Psoas muscle (tissue), 8 donors: ENCODE results near the gene PSKH1. TPM values are rescaled to one million over a fixed set of nuclear protein-coding genes. Genes with fewer than 3 reads are reported as not detected.

Source experiments
- ATAC-seq, 4 donors: fragments of 200-7000 bp; cut with Tn5 transposase; one replicate each; pipeline ENCODE4 v1.9.1; 2020; ENCODE audit warnings: moderate library complexity in 3 of 4, mild to moderate bottlenecking in 2 of 4
- DNase-seq, 2 donors: peaks; one replicate each; pipeline ENCODE4 v3.0.0-alpha.2; 2020
- H3K27ac ChIP-seq: fragments of 200-600 bp; one replicate; pipeline ENCODE4 v1.8.0; 2022
- H3K27me3 ChIP-seq, 3 donors: fragments of 200-600 bp in 1 of 3; one replicate each; pipeline versions ENCODE4 v1.6.1 to v1.8.0; 2013 to 2022; ENCODE audit warnings: low read length in 2 of 3, mild to moderate bottlenecking in 2 of 3, moderate library complexity in 1 of 3; ENCODE audit not compliant: insufficient read depth in 3 of 3
- H3K36me3 ChIP-seq, 2 donors: fragments of 200-600 bp in 1 of 2; one replicate each; pipeline versions ENCODE4 v1.6.1 to v1.8.0; 2013 to 2022; ENCODE audit warnings: low read depth in 1 of 2, mild to moderate bottlenecking in 1 of 2, moderate library complexity in 1 of 2; ENCODE audit not compliant: insufficient read depth in 1 of 2
- H3K4me1 ChIP-seq: fragments of 200-600 bp; one replicate; pipeline ENCODE4 v1.8.0; 2022
- H3K4me3 ChIP-seq: fragments of 200-600 bp; one replicate; pipeline ENCODE4 v1.8.0; 2022; ENCODE audit warnings: mild to moderate bottlenecking
- H3K9me3 ChIP-seq: fragments of 200-600 bp; one replicate; pipeline ENCODE4 v1.8.0; 2022
- CTCF ChIP-seq: fragments of 200-600 bp; IDR thresholded peaks from one replicate; pipeline ENCODE4 v1.8.0; 2022; ENCODE audit warnings: antibody characterized with exemption
- WGBS, 3 donors: extraction: QIAGEN DNeasy Blood & Tissue Kit; methylation state at CpG; one replicate each; pipeline versions ENCODE4 v1.1.6 to v1.1.7; 2013; 5-methylcytosine and 5-hydroxymethylcytosine counted together
- intact Hi-C, 2 donors: fragments of 100-400 bp; cut with DNase I; formaldehyde crosslinking; loops; one replicate each; pipeline versions ENCODE4 v1.11.0 to v1.14.2; 2022
- polyA plus RNA-seq, 3 donors: library from polyadenylated mRNA; stranded (reverse); fragments of 200-250 nt; gene quantifications; one replicate each; pipeline ENCODE4 v1.2.3, GENCODE V29; 2013
- total RNA-seq, 4 donors: library from RNA; stranded (reverse); fragmentation: NEBNext Ultra II Directional in 2 of 4; extraction: Animal tissue kit (Norgen Biotek cat#: 25700) in 2 of 4; gene quantifications; one replicate each; pipeline versions ENCODE4 v1.2.1 to v1.2.4, GENCODE V29; 2021 to 2023
- donor health status: healthy with polysubstance abuse.
- donor health status: DM: no; HTN: no; CAD: no; lungs with moderate emphysema.
- donor health status: Bipolar disorder and iron deficiency.
- donor health status: healthy.
- donor health status: DM: yes; HTN: yes; CAD: no.
- donor health status: DM: no; HTN: no; CAD: no.
- donor health status: DM: no; HTN: no; CAD: no.
- donor health status: DM: yes; HTN: yes; CAD: no.

The PSKH1 gene
- total and polyA plus RNA-seq, 7 donors: 9.6 to 18.8 (median 15.6) TPM

GRCh38 chr16:67883872-67884261 is 9.2 kb upstream of the PSKH1 start:
- no peak overlapping the region for H3K4me3 ChIP-seq
- no peaks in the 10 kb centered on the region for H3K27me3 ChIP-seq
- peaks cover 61% of the 10 kb centered on the region for H3K4me1 ChIP-seq
- intact Hi-C loops: loop anchor here (2.0 to 10.0 kb wide), 3 partner anchors 45 to 351 kb away; partner anchors contain the start of gene ESRP2 (in 1 of the 2)
- ATAC-seq: peak in 3 of 4 donors; percentile 21 to 48 (median 25)
- DNase-seq: peak; percentile 64 to 80
- peak; percentile 81 for TF ChIP-seq CTCF
- no peaks in the 10 kb centered on the region for H3K9me3 ChIP-seq
- peak overlapping the region; percentile 93 for H3K27ac ChIP-seq
- peaks cover 4 to 70% of the 10 kb centered on the region in 2 donors for H3K36me3 ChIP-seq
- 57 to 79% (median 64%) methylated on average over 8 to 11 of the region's 11 CpGs for WGBS, 3 donors

- intact Hi-C loops: loop anchor here (5.0 to 10.0 kb wide), 2 partner anchors 158 to 350 kb away; partner anchors contain the start of gene ESRP2 (in 1 of the 2)
- Histone ChIP-seq H3K4me3 (peak within 1 kb of the TSS; percentile 38), H3K27ac (peak within 1 kb of the TSS; percentile 93), H3K27me3 (no peaks in the 10 kb centered on the region), H3K4me1 (peaks cover 57% of the 10 kb centered on the region), H3K36me3 (peaks cover 0 to 61% of the 10 kb centered on the region in 2 donors), H3K9me3 (no peaks in the 10 kb centered on the region)
- DNase-seq (peak; percentile 88 to 93), ATAC-seq (peak; percentile 26 to 34 (median 28))
- no peak for TF ChIP-seq CTCF
- 16 to 39% (median 25%) methylated on average over 22 of the region's 22 CpGs for WGBS, 3 donors
These were observed 8.4 kb upstream of the PSKH1 start, which contains the start of gene NRN1L for GRCh38 chr16:67884684-67885083. Gene NRN1L (plus strand): TSS chr16:67884885. CDS start chr16:67884904, 19 bp downstream.

GRCh38 chr16:67885545-67885944 is 7.5 kb upstream of the PSKH1 start:
- H3K27me3 ChIP-seq: no peaks in the 10 kb centered on the region
- 83 to 95% (median 90%) methylated on average over 10 to 12 of the region's 12 CpGs for WGBS, 3 donors
- ATAC-seq (no peak), DNase-seq (no peak)
- H3K9me3 ChIP-seq: no peaks in the 10 kb centered on the region
- intact Hi-C loops: loop anchor here in 1 of 2 donors (10.0 kb wide), 1 partner anchor 349 kb away; the partner anchor contains the start of gene ESRP2
- peaks cover 49% of the 10 kb centered on the region for H3K4me1 ChIP-seq
- H3K4me3 ChIP-seq: no peak overlapping the region
- H3K27ac ChIP-seq: peak overlapping the region; percentile 93
- H3K36me3 ChIP-seq: peaks cover 0 to 53% of the 10 kb centered on the region in 2 donors
- no peak for TF ChIP-seq CTCF

- Histone ChIP-seq H3K27me3 (no peaks in the 10 kb centered on the region), H3K9me3 (no peaks in the 10 kb centered on the region), H3K4me1 (peaks cover 44% of the 10 kb centered on the region), H3K36me3 (peaks cover 0 to 49% of the 10 kb centered on the region in 2 donors), H3K27ac (no peak overlapping the region), H3K4me3 (no peak overlapping the region)
- DNase-seq: no peak
- WGBS, 3 donors: 89 to 95% (median 92%) methylated on average over 19 of the region's 19 CpGs
- no peak for TF ChIP-seq CTCF
- no peak for ATAC-seq
- intact Hi-C loops: loop anchor here in 1 of 2 donors (10.0 kb wide), 1 partner anchor 349 kb away; the partner anchor contains the start of gene ESRP2
These were observed 7.1 kb upstream of the PSKH1 start for GRCh38 chr16:67885976-67886375.

- Histone ChIP-seq H3K9me3 (no peaks in the 10 kb centered on the region), H3K27me3 (no peaks in the 10 kb centered on the region), H3K36me3 (peaks cover 0 to 44% of the 10 kb centered on the region in 2 donors), H3K4me3 (no peak overlapping the region), H3K4me1 (peaks cover 40% of the 10 kb centered on the region), H3K27ac (no peak overlapping the region)
- TF ChIP-seq CTCF: no peak
- intact Hi-C loops: loop anchor here in 1 of 2 donors (10.0 kb wide), 1 partner anchor 348 kb away; the partner anchor contains the start of gene ESRP2
- WGBS, 3 donors: 88 to 96% (median 95%) methylated on average over 5 of the region's 5 CpGs
- DNase-seq (no peak), ATAC-seq (no peak)
These were observed 6.7 kb upstream of the PSKH1 start for GRCh38 chr16:67886387-67886786.
